Upper lobe of left lung (tissue), 6 donors: Measurements from ENCODE around the gene ROBO1. TPM values are rescaled to one million over a fixed set of nuclear protein-coding genes. Genes with fewer than 3 reads are reported as not detected.
A peak's percentile ranks its signal among the peaks of the same experiment; 100 is the strongest.

Source experiments
- ATAC-seq, 2 donors: fragments of 200-7000 bp; cut with Tn5 transposase; one replicate each; pipeline ENCODE4 v1.9.1; 2022; ENCODE audit warnings: mild to moderate bottlenecking in 2 of 2, moderate library complexity in 2 of 2; ENCODE audit not compliant: low FRiP score in 2 of 2
- DNase-seq, 2 donors: peaks; one replicate each; pipeline ENCODE4 v3.0.0-alpha.2; 2019 to 2020
- H3K27ac ChIP-seq, 4 donors: fragments of 200-600 bp; sonication (generic); one replicate each; pipeline ENCODE4 v1.5.1; 2016 to 2019
- H3K27me3 ChIP-seq, 4 donors: fragments of 200-600 bp; sonication (generic); one replicate each; pipeline ENCODE4 v1.5.1; 2017 to 2019
- H3K36me3 ChIP-seq, 4 donors: fragments of 200-600 bp; sonication (generic); one replicate each; pipeline ENCODE4 v1.5.1; 2016 to 2019
- H3K4me1 ChIP-seq, 4 donors: fragments of 200-600 bp; sonication (generic); one replicate each; pipeline ENCODE4 v1.5.1; 2018 to 2019
- H3K4me3 ChIP-seq, 4 donors: fragments of 200-600 bp; sonication (generic); one replicate each; pipeline ENCODE4 v1.5.1; 2017 to 2019; ENCODE audit warnings: mild to moderate bottlenecking in 2 of 4, moderate library complexity in 1 of 4
- H3K9me3 ChIP-seq, 4 donors: fragments of 200-600 bp; sonication (generic); one replicate each; pipeline ENCODE4 v1.5.1; 2018 to 2019
- EP300 ChIP-seq, 4 donors: sonication (generic); formaldehyde crosslinking; IDR thresholded peaks; one replicate each; pipeline ENCODE4 v1.5.1; 2017; ENCODE audit warnings: antibody characterized with exemption in 4 of 4, control low read depth in 2 of 4
- POLR2A ChIP-seq, 4 donors: fragments of 450-650 bp; IDR thresholded peaks; one replicate each; pipeline ENCODE4 v1.5.1; 2016 to 2017; ENCODE audit warnings: antibody characterized with exemption in 4 of 4, mild to moderate bottlenecking in 2 of 4
- POLR2AphosphoS5 ChIP-seq, 2 donors: sonication (generic); formaldehyde crosslinking; IDR thresholded peaks; one replicate each; pipeline ENCODE4 v1.5.1; 2017; ENCODE audit warnings: antibody characterized with exemption in 2 of 2
- WGBS, 2 donors: methylation state at CpG; one replicate each; pipeline ENCODE4 v1.1.5; 2017 to 2018; 5-methylcytosine and 5-hydroxymethylcytosine counted together
- total RNA-seq, 6 donors: library from RNA; depleted of rRNA in 4 of 6; stranded (reverse); fragments of >200 nt in 4 of 6; gene quantifications; one replicate each; pipeline versions ENCODE4 v1.1.0 to v1.2.1, GENCODE V29; 2016 to 2021
- TF ChIP-seq, protein P1 (sequence below), 6 experiments: fragments of 450-650 bp in 4 of 6; fragments of 200-600 bp in 2 of 6; sonication (generic) in 2 of 6; IDR thresholded peaks; one replicate each; pipeline ENCODE4 v1.5.1; 2016 to 2019; ENCODE audit warnings: antibody characterized with exemption in 6 of 6
- donor health status: DM: no; HTN: no; CAD: no; lungs with moderate emphysema.
- donor health status: DM: no; HTN: yes; CAD: no; lungs with severe emphysema.

ROBO1 gene
- total RNA-seq, 6 donors from 2014 or later = 10.5 to 29.0 (median 18.0) TPM

DNA sequence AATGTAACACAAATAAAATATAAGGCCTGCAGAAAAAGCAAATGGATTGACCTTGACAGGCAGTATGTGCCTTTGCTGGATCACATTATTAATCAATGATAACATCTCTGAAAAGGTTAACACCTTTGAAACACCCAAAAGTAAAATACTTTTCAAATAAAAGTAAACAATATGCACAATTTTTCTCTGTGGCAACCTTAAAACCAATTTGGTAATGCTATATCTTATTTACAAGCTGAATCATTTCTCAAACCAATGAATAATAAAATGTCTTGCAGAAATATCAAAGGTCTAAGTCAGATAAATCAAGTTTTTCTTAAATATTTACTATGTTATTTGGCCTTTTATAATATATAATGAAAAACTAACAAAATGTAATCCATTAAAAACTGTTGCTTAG lies 1018.7 kb downstream of the ROBO1 start:
- TF ChIP-seq EP300 (IDR thresholded peaks at IDR 0.05) (no peak), POLR2AphosphoS5 (IDR thresholded peaks at IDR 0.05) (no peak), POLR2A (IDR thresholded peaks at IDR 0.05) (no peak)
- TF ChIP-seq, protein P1, sequence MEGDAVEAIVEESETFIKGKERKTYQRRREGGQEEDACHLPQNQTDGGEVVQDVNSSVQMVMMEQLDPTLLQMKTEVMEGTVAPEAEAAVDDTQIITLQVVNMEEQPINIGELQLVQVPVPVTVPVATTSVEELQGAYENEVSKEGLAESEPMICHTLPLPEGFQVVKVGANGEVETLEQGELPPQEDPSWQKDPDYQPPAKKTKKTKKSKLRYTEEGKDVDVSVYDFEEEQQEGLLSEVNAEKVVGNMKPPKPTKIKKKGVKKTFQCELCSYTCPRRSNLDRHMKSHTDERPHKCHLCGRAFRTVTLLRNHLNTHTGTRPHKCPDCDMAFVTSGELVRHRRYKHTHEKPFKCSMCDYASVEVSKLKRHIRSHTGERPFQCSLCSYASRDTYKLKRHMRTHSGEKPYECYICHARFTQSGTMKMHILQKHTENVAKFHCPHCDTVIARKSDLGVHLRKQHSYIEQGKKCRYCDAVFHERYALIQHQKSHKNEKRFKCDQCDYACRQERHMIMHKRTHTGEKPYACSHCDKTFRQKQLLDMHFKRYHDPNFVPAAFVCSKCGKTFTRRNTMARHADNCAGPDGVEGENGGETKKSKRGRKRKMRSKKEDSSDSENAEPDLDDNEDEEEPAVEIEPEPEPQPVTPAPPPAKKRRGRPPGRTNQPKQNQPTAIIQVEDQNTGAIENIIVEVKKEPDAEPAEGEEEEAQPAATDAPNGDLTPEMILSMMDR (IDR thresholded peaks at IDR 0.05) = no peak
- ATAC-seq = no peak
- Histone ChIP-seq H3K27me3 (no peaks in the 10 kb centered on the region), H3K9me3 (no peaks in the 10 kb centered on the region), H3K4me1 (no peaks in the 10 kb centered on the region), H3K4me3 (no peak overlapping the region), H3K27ac (no peak overlapping the region), H3K36me3 (no peaks in the 10 kb centered on the region)
- no peak for DNase-seq

DNA sequence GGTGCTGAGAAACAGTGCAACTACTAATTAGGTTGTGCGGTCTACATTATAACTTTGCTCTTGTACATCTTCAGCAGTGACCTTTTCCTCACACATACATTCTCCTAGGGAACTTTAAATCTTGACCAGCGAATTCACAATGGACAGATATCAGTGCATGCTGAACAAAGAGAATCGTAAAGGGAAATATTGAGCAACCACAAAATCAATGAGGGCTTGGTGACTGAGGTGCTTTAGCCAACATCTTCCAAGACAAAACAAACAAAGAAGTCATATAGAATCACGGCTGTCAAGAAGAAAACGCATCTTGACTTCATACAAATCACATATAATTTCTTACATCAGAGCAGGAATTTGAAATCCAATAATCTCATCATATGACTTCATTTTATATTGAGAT lies 1022.0 kb downstream of the ROBO1 start:
- TF ChIP-seq POLR2AphosphoS5 (IDR thresholded peaks at IDR 0.05) (no peak), EP300 (IDR thresholded peaks at IDR 0.05) (no peak), POLR2A (IDR thresholded peaks at IDR 0.05) (no peak)
- TF ChIP-seq, protein P1 (IDR thresholded peaks at IDR 0.05) = no peak
- WGBS, 2 donors = 91 to 93% methylated on average over 5 of the region's 5 CpGs
- no peak overlapping the region for H3K4me3 ChIP-seq

DNA sequence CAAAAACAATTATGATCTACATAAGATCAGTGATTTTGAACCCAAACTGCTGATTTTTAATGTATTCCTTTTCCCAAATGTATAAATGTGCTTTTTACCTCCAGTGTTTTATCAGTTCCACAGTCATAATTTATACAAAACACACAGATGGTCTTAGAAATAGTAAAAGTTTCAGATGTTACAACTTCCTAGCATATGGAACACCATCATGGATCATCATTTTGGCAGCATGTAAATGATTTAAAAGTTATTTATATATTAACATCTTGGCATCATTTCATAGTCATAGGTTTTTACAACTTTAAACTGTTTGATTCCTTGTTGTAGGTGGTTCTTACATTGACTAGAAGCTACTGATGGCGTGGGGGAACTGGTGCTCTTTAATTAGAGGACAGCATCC lies 1025.3 kb downstream of the ROBO1 start:
- no peaks in the 10 kb centered on the region for H3K4me1 ChIP-seq
- ATAC-seq = no peak
- no peaks in the 10 kb centered on the region for H3K36me3 ChIP-seq
- H3K9me3 ChIP-seq = no peaks in the 10 kb centered on the region
- H3K27me3 ChIP-seq = no peaks in the 10 kb centered on the region
- H3K4me3 ChIP-seq = no peak overlapping the region
- 83 to 86% methylated on average over 1 of the region's 1 CpG for WGBS, 2 donors
- no peak overlapping the region for H3K27ac ChIP-seq
- DNase-seq = no peak
- TF ChIP-seq POLR2AphosphoS5 (IDR thresholded peaks at IDR 0.05) = no peak
- no peak for TF ChIP-seq EP300 (IDR thresholded peaks at IDR 0.05)
- TF ChIP-seq POLR2A (IDR thresholded peaks at IDR 0.05) = no peak
- TF ChIP-seq, protein P1 (IDR thresholded peaks at IDR 0.05) = no peak

More for the DNA sequence above, 1022.0 kb downstream of the ROBO1 start:
- Histone ChIP-seq H3K36me3 (no peaks in the 10 kb centered on the region), H3K4me1 (no peaks in the 10 kb centered on the region), H3K9me3 (no peaks in the 10 kb centered on the region), H3K27ac (no peak overlapping the region), H3K27me3 (no peaks in the 10 kb centered on the region)
- ATAC-seq (no peak), DNase-seq (no peak)

DNA sequence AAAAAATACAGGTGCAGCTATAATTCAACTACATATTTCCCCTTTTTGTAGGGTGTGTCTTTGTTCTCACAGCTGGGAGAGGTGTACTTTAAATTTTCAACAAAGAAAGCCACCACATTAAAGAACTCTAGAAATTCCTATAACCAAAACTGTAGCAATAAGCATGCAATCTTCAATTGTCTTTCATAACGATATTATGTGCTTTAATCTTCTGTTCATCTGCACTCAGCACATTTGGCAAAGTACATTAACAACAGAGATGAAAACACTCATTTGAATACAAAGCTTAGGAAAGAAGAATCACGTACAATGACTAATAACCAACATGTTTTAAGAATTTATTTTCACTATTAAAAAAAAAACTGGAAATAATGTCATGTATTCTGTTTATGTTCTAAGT lies 1025.8 kb downstream of the ROBO1 start:
- TF ChIP-seq EP300 (IDR thresholded peaks at IDR 0.05) (no peak), POLR2A (IDR thresholded peaks at IDR 0.05) (no peak), POLR2AphosphoS5 (IDR thresholded peaks at IDR 0.05) (no peak)
- TF ChIP-seq, protein P1 (IDR thresholded peaks at IDR 0.05) = no peak
- no peak for ATAC-seq
- Histone ChIP-seq H3K27me3 (no peaks in the 10 kb centered on the region), H3K4me3 (no peak overlapping the region), H3K9me3 (no peaks in the 10 kb centered on the region), H3K27ac (no peak overlapping the region), H3K4me1 (no peaks in the 10 kb centered on the region), H3K36me3 (no peaks in the 10 kb centered on the region)
- DNase-seq = no peak
- 59 to 67% methylated on average over 2 of the region's 2 CpGs for WGBS, 2 donors

DNA sequence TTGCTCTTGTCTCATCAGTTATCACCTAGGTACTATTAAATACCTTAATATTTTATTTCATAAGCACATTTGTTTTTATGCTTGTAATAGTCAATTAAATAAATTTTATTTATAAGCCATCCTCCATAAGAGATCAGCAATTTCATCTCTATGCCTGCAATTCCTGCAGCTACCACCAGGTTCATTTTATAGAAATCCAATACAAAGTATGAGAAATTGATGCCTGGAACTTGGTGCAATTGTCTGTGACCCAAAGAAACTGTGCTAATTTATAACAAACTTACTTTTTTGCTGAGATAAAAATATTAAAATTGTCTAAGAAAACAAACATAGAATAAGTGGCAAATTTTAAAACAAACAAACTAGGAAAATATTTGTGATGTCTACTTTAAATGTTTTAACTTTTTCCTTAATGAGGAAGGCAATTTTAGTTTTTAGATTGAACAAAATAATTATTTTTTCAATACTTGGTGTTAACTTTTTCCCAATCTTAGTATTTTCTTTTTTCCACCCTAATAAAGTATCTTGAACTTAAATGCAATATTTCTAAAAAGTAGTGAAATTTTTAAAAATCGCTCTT lies 1026.6 kb downstream of the ROBO1 start:
- ATAC-seq (no peak), DNase-seq (no peak)
- no peak for TF ChIP-seq POLR2AphosphoS5 (IDR thresholded peaks at IDR 0.05)
- TF ChIP-seq EP300 (IDR thresholded peaks at IDR 0.05) = no peak
- TF ChIP-seq, protein P1 (IDR thresholded peaks at IDR 0.05) = peak in 2 of 6 experiments; percentile 6 to 33
- no peak for TF ChIP-seq POLR2A (IDR thresholded peaks at IDR 0.05)
- H3K4me1 ChIP-seq = no peaks in the 10 kb centered on the region
- 94 to 100% methylated on average over 1 of the region's 1 CpG for WGBS, 2 donors
- H3K4me3 ChIP-seq = no peak overlapping the region
- no peaks in the 10 kb centered on the region for H3K36me3 ChIP-seq
- H3K27me3 ChIP-seq = no peaks in the 10 kb centered on the region
- H3K27ac ChIP-seq = no peak overlapping the region
- no peaks in the 10 kb centered on the region for H3K9me3 ChIP-seq
